MM.1S (cell line): ENCODE data around the gene ZNF384.

ENCODE experiments used
- DNase-seq: peaks from one replicate; pipeline ENCODE4 v3.0.0-alpha.2; 2015
- H2AFZ ChIP-seq: fragments of 300-600 bp; sonication (generic); 2 replicates; pipeline ENCODE4 v1.6.0; 2016; ENCODE audit warnings: antibody characterized with exemption, low read length
- H3F3A ChIP-seq: fragments of 300-600 bp; sonication (generic); 2 replicates; pipeline ENCODE4 v1.6.1; 2016; ENCODE audit warnings: mild to moderate bottlenecking, antibody characterized with exemption, low read length, moderate library complexity, mixed read lengths; ENCODE audit not compliant: insufficient read depth
- H3K27ac ChIP-seq: fragments of 300-600 bp; sonication (generic); 2 replicates; pipeline ENCODE4 v1.5.1; 2016; ENCODE audit warnings: mild to moderate bottlenecking, low read length
- H3K27me3 ChIP-seq: fragments of 300-600 bp; sonication (generic); replicated peaks from 2 replicates; pipeline ENCODE4 v1.6.0; 2016; ENCODE audit warnings: low read length; ENCODE audit not compliant: insufficient read depth
- H3K36me3 ChIP-seq: fragments of 300-600 bp; sonication (generic); replicated peaks from 2 replicates; pipeline ENCODE4 v1.6.1; 2016; ENCODE audit warnings: mild to moderate bottlenecking, low read length, mixed read lengths; ENCODE audit not compliant: insufficient read depth
- H3K4me1 ChIP-seq: fragments of 300-600 bp; sonication (generic); 2 replicates; pipeline ENCODE4 v1.6.1; 2016; ENCODE audit warnings: low read length, mixed read lengths
- H3K4me2 ChIP-seq: fragments of 300-600 bp; sonication (generic); 2 replicates; pipeline ENCODE4 v1.6.0; 2016; ENCODE audit warnings: low read depth, low read length
- H3K4me3 ChIP-seq: fragments of 300-600 bp; sonication (generic); 2 replicates; pipeline ENCODE4 v1.5.1; 2016; ENCODE audit warnings: low read length, mixed read lengths
- H3K79me2 ChIP-seq: fragments of 300-600 bp; sonication (generic); 2 replicates; pipeline ENCODE4 v1.6.1; 2016; ENCODE audit warnings: mixed run types, low read length, mixed read lengths
- H3K9ac ChIP-seq: fragments of 300-600 bp; sonication (generic); 2 replicates; pipeline ENCODE4 v1.6.1; 2016; ENCODE audit warnings: low read length, mixed read lengths
- H3K9me2 ChIP-seq: fragments of 300-600 bp; sonication (generic); replicated peaks from 2 replicates; pipeline ENCODE4 v1.6.1; 2016; ENCODE audit warnings: mild to moderate bottlenecking, low read length, mixed read lengths; ENCODE audit not compliant: insufficient read depth
- H3K9me3 ChIP-seq: fragments of 300-600 bp; sonication (generic); replicated peaks from 2 replicates; pipeline ENCODE4 v1.6.1; 2016; ENCODE audit warnings: mild to moderate bottlenecking, low read length, mixed read lengths; ENCODE audit not compliant: insufficient read depth
- H4K20me1 ChIP-seq: fragments of 300-600 bp; sonication (generic); 2 replicates; pipeline ENCODE4 v1.6.1; 2016; ENCODE audit warnings: mild to moderate bottlenecking, low read length, moderate library complexity, mixed read lengths; ENCODE audit not compliant: insufficient read depth
- EZH2 ChIP-seq: fragments of 300-600 bp; sonication (generic); optimal IDR thresholded peaks from 2 replicates; pipeline ENCODE3; 2017; ENCODE audit warnings: low read depth, mild to moderate bottlenecking, antibody characterized with exemption, low read length, mixed read lengths
- EZH2phosphoT487 ChIP-seq: fragments of 300-600 bp; sonication (generic); IDR thresholded peaks from 2 replicates; pipeline ENCODE4 v1.6.1; 2018; ENCODE audit warnings: antibody characterized with exemption, low read length
- TF ChIP-seq, protein P1 (sequence below): fragments of 300-600 bp; sonication (generic); IDR thresholded peaks from 2 replicates; pipeline ENCODE4 v1.5.1; 2016; ENCODE audit warnings: antibody characterized with exemption, low read length, mixed read lengths

Gene ZNF384

DNA sequence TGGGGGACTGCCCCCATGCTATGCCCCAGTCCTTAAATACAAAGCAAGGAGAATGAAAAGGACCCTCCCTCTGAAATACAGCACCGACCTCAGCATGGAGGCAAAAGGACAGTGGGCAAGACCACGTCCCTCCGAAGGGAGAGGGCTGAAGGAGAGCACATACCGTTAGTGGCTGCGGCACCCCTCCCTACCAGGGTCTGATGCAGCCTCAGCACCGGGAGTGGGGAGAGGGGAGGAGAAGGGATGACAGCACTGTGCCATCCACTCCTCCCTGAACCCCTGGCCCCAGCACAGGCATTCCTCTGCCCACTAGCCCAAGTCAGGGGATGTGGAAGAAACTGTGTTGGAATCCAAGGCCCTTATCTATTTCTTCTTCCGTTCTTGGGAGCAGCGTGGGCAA, 38.3 kb downstream of the ZNF384 start:
- H3K9me2 ChIP-seq = no peaks in the 10 kb centered on the region
- no peaks in the 10 kb centered on the region for H3K27me3 ChIP-seq
- no peaks in the 10 kb centered on the region for H4K20me1 ChIP-seq
- H3K4me3 ChIP-seq = no peak overlapping the region
- no peak overlapping the region for H2AFZ ChIP-seq
- no peaks in the 10 kb centered on the region for H3K4me1 ChIP-seq
- H3K36me3 ChIP-seq = no peaks in the 10 kb centered on the region
- H3F3A ChIP-seq = no peaks in the 10 kb centered on the region
- no peak for DNase-seq
- no peaks in the 10 kb centered on the region for H3K9me3 ChIP-seq
- no peak overlapping the region for H3K27ac ChIP-seq
- H3K4me2 ChIP-seq = no peak overlapping the region
- TF ChIP-seq, protein P1, sequence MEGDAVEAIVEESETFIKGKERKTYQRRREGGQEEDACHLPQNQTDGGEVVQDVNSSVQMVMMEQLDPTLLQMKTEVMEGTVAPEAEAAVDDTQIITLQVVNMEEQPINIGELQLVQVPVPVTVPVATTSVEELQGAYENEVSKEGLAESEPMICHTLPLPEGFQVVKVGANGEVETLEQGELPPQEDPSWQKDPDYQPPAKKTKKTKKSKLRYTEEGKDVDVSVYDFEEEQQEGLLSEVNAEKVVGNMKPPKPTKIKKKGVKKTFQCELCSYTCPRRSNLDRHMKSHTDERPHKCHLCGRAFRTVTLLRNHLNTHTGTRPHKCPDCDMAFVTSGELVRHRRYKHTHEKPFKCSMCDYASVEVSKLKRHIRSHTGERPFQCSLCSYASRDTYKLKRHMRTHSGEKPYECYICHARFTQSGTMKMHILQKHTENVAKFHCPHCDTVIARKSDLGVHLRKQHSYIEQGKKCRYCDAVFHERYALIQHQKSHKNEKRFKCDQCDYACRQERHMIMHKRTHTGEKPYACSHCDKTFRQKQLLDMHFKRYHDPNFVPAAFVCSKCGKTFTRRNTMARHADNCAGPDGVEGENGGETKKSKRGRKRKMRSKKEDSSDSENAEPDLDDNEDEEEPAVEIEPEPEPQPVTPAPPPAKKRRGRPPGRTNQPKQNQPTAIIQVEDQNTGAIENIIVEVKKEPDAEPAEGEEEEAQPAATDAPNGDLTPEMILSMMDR = no peak
- no peak for TF ChIP-seq EZH2phosphoT487
- no peak for TF ChIP-seq EZH2
- H3K79me2 ChIP-seq = no peaks in the 10 kb centered on the region
- H3K9ac ChIP-seq = no peak overlapping the region

DNA sequence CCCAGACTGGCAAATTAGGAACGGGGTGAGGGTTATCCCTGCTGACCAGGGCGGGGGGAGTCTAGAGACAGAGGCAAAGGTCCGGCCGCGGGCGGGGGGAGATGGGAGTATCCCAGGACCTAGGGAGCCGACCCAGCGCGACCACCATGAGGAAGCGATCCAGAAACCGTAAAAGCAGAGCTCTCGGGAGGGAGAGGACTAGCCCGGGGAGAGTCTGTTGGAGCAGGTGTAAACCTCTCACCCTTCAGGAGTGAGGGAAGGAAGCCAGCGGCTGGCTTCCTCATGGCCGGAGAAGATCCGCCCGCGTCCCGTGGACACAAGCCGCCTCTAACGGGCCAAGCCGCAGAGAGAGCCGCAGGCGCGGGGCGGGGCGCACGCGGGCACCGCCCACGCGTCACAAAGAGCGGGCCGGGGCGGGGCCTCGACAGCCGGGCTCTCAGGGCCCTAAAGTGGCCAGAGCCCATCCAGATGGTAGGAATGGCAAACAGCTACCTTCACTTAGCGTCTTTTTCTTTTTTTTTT, 42.0 kb downstream of the ZNF384 start, which contains the start of gene ACRBP:
Gene ACRBP (minus strand): TSS at position 350 of the 522 bp plus-strand sequence. CDS start 66 bp downstream, at position 284.
- Histone ChIP-seq H2AFZ (no peak within 1 kb of the TSS), H3K9me3 (no peaks in the 10 kb centered on the region), H4K20me1 (no peaks in the 10 kb centered on the region), H3K79me2 (no peaks in the 10 kb centered on the region), H3K36me3 (no peaks in the 10 kb centered on the region), H3K4me1 (no peaks in the 10 kb centered on the region), H3K9me2 (no peaks in the 10 kb centered on the region), H3K27me3 (peaks cover under 1% of the 10 kb centered on the region; the same call in 1 of the 2 replicates), H3F3A (no peaks in the 10 kb centered on the region), H3K4me2 (peak within 1 kb of the TSS; percentile 21; the same call in 1 of the 2 replicates), H3K9ac (no peak within 1 kb of the TSS), H3K4me3 (no peak within 1 kb of the TSS), H3K27ac (no peak within 1 kb of the TSS)
- TF ChIP-seq EZH2 = no peak
- TF ChIP-seq EZH2phosphoT487 = no peak
- TF ChIP-seq, protein P1 = no peak
- peak; percentile 32 for DNase-seq

DNA sequence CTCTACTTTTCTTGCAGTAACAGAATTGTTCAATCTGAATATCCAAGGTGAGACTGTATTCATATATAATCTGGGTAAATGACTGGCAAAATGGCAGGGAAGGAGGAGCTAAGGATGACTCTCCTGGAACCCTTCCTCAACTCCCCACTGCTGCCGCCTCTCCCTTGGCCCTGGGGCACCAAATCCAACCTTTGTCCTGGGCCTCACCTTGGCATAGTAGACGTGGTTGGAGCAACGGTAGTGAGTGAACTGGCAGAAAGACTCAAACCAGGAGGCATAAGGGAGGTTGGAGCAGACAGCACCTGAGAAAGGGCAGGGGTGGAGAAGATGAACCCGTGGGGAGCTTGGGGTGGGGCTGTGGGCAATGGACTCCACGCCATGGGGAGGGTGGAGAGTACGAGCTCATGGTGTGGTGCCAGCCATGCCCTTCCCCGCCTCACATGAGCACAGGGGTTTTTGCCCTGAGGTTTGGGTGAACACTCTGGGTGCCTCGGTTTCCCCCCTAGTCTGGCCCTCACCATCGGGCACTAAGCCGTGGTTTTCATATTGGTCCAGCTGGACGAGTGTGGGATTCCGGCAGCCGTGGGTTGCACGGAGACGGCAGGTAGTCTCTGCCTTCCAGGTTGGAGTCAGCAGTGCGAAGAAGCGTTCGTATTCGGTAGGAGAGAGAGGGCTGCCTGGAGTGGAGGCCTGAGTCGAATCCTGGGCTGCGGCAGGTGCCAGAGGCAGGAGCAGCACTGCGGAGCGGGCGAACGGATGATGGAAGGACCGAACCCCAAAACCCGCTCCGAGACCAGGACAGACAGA, 42.7 kb downstream of the ZNF384 start:
- Histone ChIP-seq H3K4me2 (0 out of 2 replicates have a peak overlapping the region, but pooled peaks have one; percentile 21), H3K27me3 (peaks cover 4% of the 10 kb centered on the region; the same call in 1 of the 2 replicates), H2AFZ (no peak overlapping the region), H3F3A (no peaks in the 10 kb centered on the region), H3K4me3 (no peak overlapping the region), H3K9ac (no peak overlapping the region), H3K9me2 (no peaks in the 10 kb centered on the region), H4K20me1 (no peaks in the 10 kb centered on the region), H3K27ac (no peak overlapping the region), H3K4me1 (no peaks in the 10 kb centered on the region), H3K9me3 (no peaks in the 10 kb centered on the region), H3K79me2 (no peaks in the 10 kb centered on the region), H3K36me3 (no peaks in the 10 kb centered on the region)
- TF ChIP-seq EZH2 (no peak), EZH2phosphoT487 (no peak)
- TF ChIP-seq, protein P1 = no peak
- no peak for DNase-seq
